Right lobe of liver (tissue), 4 donors: ENCODE measurements around the gene RBMS3.

Experiments used
- POLR2A ChIP-seq: fragments of 450-650 bp; IDR thresholded peaks from one replicate; pipeline ENCODE4 v1.6.1; 2017; ENCODE audit warnings: antibody characterized with exemption, mild to moderate bottlenecking
- TF ChIP-seq, protein P1 (sequence below), 4 donors: fragments of 200-600 bp in 3 of 4; fragments of 450-650 bp in 1 of 4; IDR thresholded peaks; one replicate each; pipeline versions ENCODE4 v1.5.1 to v1.8.0; 2016 to 2022; ENCODE audit warnings: antibody characterized with exemption in 4 of 4, mild to moderate bottlenecking in 2 of 4
- donor health status: DM: no; HTN: no; CAD: no.
- donor health status: DM: no; HTN: no; CAD: no.
- donor health status: DM: no; HTN: yes; CAD: no.

DNA sequence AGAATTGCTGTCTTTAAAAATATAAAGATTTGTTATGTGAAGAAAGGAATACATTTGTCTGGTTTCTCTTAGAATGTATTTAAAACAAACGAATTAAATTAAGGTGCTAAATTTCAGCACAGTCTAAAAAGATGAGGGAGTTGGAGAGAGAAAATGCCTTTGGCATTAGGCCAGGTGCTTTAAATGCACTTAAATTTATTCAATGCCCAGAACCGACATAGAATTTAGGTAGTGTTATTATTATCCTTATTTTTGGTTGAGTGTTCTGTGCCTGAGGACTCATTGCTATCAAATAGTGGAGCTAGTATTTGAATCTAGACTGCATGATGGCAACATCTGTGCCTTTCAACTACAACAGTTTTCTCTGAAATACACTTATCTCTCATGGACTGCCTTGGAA, 287.5 kb downstream of the RBMS3 start:
- TF ChIP-seq, protein P1, sequence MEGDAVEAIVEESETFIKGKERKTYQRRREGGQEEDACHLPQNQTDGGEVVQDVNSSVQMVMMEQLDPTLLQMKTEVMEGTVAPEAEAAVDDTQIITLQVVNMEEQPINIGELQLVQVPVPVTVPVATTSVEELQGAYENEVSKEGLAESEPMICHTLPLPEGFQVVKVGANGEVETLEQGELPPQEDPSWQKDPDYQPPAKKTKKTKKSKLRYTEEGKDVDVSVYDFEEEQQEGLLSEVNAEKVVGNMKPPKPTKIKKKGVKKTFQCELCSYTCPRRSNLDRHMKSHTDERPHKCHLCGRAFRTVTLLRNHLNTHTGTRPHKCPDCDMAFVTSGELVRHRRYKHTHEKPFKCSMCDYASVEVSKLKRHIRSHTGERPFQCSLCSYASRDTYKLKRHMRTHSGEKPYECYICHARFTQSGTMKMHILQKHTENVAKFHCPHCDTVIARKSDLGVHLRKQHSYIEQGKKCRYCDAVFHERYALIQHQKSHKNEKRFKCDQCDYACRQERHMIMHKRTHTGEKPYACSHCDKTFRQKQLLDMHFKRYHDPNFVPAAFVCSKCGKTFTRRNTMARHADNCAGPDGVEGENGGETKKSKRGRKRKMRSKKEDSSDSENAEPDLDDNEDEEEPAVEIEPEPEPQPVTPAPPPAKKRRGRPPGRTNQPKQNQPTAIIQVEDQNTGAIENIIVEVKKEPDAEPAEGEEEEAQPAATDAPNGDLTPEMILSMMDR (IDR thresholded peaks at IDR 0.05) = no peak
- no peak for TF ChIP-seq POLR2A
